HK-2 (cell line): ENCODE results near the gene SVBP.

Source experiments
- DNase-seq: peaks from one replicate; pipeline ENCODE4 v3.0.0-alpha.2; 2018; ENCODE audit not compliant: unreplicated experiment

The SVBP gene

DNA sequence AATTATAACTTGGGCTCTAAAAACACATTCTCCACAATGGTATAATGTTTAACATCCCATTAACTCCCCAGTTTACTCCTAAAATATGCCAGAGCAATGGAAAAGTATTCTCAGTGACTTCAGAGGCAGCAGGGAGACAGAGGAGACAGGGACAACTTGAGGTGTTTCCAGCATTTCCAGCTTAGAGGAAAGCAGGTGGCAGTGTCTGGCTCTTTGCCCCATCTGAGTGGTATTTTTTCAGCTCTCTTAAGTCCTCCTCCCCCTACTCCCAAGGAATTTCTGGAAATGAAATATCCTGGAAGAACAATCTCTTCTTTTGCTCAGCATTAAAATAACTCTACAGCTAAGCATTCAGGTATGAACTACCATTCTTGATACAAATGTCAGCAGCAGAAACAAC lies 11.0 kb downstream of the SVBP start:
- no peak for DNase-seq

GRCh38 chr1:42801832-42802473 lies 15.2 kb downstream of the SVBP start:
- no peak for DNase-seq

DNA sequence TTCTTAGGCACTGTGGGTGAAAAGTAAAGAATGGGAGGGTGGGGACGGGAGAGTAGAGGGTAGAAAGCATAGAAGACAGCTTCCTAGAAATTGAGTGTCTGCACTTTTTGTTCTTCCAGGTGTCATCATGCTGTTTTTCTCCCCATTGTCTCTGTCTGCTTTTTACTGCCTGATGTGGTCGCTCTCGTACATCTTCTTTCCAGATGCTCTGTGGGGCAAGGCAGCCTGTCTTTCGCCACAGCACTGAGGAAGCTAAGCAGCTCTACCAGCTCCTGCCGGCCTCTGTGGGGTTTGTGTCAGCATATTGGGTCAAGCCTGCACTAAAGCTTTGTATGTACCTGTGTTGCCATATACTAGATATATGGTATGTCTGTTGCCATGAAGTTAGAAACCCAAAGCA lies 19.2 kb downstream of the SVBP start:
- no peak for DNase-seq

GRCh38 chr1:42797414-42797813 lies 19.8 kb downstream of the SVBP start:
- no peak for DNase-seq

DNA sequence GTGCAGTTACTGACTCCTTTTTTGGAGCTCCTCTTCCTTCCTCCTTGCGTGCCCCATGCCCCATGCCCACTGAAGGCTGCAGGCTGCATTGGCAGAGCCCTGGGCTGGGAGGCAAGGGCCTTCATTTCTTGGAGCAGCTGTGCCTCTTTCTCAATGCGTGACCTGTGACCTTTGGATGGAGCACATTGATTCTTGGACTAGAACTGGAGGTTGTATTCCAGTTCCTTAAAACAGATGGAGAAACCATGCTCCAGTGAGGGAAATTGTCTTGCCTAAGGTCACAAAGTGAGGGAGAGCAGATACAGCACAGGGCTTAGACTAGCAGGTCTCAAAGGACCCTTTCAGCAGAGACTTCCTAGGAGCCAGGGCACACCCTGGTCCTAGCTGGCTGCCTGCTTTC lies 23.4 kb downstream of the SVBP start:
- no peak for DNase-seq

GRCh38 chr1:42788021-42788420 lies 29.2 kb downstream of the SVBP start:
- no peak for DNase-seq

DNA sequence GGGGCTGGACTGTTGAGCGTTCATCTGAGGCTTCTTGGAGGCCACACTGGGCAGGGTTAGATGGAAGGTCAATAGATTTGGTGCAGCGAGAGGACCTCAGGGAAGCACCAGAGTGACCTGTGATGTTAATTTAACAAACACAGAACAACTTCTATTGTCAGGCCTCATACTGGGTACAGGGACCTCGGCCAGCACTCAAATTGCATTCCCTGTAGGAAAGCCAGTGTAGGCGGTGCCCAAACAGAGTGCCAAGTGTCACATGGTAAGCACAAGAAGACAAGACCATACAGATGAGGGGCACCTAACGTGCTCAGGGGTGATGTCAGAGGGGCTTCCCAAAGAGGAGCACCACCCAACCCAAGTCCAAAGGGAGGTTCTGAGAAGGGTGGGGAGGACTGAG lies 31.1 kb downstream of the SVBP start:
- no peak for DNase-seq

DNA sequence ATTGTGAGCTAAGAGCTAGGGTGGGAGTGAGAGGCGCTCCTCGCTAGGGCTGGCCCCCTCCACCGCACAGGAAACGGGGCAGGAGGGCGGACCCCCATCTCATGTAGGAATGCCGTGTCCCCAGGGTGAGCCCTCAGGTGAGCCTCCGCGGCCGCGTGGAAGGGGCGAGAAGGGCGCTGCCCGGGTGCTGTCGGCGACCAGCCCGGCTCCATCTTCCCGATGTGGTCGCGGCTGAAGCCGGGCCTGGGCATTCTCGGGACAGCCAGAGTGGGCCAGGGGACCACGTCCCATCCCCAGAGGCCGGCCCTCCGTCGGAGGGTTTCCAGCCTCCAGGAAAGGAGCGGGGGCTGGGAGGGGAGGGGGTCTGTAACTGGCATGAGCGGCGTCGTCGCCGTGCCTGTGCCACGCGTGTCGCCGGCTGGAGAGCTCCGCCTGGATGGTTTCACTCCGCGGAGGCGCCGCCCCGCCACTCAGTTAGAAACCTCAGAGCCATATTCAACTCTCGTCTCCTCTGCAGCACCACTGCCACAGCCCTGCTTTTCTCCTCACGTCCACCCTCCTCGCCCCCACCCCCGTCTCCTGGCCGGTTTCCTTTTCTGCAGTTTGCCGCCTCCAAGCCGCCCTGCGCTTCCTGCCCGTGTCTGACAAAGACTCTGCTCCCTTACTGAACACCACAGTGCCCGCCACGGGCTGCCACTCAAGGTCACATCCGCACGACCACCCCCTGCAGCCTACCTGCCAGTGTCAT lies 32.1 kb downstream of the SVBP start, which contains the start of gene TMEM269:
Gene TMEM269, plus strand, starts transcription at position 46 of the 748 bp plus-strand sequence. CDS start 4,903 bp downstream, outside the sequence.
- no peak for DNase-seq

DNA sequence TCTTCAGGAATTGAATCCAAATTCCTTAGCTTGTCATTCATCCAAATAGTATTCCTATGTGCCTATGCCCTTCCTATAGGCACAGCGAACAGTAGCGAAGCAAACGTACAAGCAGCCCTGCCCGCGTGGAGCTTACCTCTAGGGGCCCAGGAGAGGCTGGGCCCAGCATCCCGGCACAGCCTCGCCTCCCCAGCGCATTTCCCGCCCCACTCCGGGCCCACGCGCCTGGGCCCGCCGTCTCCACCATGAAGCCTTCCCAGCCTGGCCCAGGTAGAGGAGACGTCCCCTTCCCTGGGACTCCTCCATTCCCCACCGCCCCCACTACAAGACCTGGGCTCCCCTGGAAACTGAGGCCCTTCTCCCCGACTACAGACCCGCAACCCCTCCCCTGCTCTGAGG lies 32.7 kb downstream of the SVBP start:
- DNase-seq, result no peak

- no peak for DNase-seq
Observed at GRCh38 chr1:42783092-42783491, 34.1 kb downstream of the SVBP start.

DNA sequence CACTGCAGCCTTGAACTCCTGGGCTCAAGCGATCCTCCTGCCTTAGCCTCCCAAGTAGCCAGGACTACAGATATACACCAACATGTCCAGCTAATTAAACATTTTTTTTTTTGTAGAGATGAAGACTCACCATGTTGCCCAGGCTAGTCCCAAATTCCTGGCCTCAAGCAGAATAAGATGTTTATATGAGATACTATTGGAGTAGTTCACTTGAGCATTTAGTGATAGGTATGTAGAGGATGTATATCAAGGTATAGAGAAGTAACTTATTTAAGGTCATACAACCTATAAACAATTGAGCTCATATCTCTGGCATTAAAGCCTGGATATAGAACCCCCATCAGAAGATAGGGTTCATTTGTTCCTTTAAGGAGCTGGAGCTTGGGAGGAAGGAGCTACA lies 37.0 kb downstream of the SVBP start:
- DNase-seq, result no peak

GRCh38 chr1:42779725-42780124 lies 37.5 kb downstream of the SVBP start:
- DNase-seq, result no peak

DNA sequence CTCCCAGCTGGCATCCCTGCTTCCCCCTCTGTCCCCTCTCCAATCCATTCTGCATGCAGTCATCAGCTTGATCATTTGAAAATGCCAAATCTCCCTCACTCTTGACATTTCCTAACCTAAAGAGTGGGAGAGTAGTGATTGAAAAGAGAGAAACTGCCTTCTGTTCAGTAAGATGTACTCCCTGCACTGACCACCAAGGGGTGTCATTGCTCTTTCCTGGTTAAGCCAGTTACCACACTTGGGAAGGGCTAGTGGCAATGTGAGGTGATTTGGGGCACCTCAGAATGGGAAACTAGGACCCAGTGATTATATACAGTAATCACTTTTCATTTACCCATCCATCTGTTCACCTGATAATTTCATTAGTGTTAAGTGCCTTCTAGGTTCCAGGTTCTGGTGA lies 39.3 kb downstream of the SVBP start:
- peak; percentile 8 for DNase-seq

DNA sequence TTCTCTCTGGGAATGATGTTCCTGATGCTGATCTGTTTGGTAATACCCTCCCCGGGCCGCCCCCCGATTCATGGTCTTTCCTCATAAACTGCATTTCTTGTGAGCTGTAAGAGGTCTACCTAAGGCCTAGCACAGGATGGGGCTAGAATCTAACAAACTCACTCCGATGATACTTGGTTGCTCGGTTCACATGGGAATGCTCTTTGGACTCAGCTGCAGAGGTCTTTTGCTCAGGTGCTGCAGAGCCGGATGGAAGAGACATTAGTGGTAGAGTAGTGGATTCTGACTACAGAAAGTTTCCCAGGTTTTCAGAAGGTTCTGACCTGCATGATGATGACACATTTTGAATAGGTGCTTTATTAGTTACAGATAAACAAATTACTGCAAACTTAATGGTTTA lies 40.7 kb downstream of the SVBP start:
- DNase-seq, result no peak

DNA sequence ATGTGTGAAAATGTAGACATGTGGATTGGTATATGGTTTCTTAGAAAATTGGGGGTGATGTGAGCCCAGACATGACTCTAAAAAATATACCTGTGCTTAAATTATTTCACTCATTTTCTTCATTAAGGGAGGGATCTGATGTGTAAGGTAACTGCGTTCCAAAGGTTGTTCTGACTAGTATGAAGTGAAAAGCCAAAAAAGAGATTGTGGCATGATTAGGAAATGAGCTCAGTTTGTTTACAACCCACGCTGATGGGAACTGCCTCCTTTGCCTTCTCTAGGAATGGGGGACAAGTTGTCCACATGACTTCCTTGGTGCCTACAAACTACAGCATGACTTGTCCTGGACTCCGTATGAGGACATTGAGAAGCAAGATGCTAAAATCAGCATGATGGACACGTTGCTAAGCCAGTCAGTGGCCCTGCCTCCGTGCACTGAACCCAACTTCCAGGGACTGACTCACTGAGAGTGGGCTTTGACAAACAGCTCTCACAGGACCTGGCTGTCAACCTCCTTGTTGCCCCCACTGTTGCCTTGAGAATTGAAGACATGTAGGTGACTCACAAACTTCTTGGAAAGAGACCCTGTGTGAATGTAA lies 42.2 kb downstream of the SVBP start:
- no peak for DNase-seq

- DNase-seq, result no peak
Observed at GRCh38 chr1:42773420-42773819, 43.8 kb downstream of the SVBP start.

DNA sequence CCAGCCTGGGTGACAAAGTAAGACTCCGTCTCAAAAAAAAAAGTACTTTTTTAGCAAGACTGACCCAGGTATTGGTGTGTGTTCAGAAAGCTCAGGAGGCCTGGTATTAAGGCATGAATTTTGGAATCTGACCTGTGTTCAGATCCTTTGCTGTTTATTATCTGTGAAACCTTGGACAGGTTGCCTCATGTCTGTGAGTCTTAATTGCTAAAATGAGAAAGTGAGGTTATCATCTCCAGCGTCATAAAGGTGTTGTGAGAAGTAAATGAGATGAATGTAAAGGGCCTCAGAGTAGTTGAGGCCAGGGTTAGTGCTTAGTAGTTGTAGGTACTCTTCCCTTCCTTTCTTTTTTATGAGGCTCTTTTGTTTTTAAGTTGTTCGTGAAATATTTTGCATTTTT lies 47.4 kb downstream of the SVBP start:
- DNase-seq, result no peak

DNA sequence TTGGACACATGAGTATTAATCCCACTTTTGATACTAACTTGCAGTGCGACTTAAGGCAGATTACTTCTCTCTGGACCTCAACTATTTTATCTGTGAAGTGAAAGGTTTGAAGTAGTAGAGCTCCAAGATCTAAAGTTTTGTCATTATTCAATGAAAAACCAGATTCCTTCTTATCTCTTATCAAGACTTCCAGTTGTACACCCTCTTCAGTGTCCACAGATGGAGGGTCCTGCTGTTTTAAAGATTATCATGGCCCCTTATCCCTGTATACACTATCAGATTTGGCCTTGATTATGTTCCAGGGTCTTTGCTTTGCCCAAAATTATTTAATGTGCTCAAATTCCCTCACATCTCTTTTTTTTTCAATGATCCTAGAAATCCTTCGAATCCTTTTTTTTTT lies 49.0 kb downstream of the SVBP start:
- DNase-seq, result no peak

DNA sequence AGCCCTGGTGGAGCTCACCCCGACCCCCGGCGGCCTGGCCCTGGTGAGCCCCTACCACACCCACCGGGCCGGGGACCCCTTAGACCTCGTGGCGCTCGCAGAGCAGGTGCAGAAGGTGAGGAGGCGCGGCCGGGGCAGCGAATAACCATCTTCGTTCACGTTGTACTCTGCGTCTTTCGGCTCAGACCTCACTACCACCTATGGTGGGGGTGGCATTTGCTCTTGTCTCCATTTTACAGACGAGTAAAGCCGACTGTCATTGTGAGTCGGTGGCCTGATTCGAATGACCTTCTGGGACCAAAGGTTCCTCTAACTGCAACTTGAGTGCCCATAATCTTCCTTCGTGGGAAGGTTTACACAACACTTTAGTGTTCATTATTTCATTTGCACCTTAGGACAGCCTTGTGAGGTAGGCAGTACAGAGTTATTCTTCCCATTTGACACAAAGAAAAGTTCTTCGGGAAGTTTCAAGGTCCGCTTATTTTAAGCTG lies 49.6 kb downstream of the SVBP start:
- no peak for DNase-seq

DNA sequence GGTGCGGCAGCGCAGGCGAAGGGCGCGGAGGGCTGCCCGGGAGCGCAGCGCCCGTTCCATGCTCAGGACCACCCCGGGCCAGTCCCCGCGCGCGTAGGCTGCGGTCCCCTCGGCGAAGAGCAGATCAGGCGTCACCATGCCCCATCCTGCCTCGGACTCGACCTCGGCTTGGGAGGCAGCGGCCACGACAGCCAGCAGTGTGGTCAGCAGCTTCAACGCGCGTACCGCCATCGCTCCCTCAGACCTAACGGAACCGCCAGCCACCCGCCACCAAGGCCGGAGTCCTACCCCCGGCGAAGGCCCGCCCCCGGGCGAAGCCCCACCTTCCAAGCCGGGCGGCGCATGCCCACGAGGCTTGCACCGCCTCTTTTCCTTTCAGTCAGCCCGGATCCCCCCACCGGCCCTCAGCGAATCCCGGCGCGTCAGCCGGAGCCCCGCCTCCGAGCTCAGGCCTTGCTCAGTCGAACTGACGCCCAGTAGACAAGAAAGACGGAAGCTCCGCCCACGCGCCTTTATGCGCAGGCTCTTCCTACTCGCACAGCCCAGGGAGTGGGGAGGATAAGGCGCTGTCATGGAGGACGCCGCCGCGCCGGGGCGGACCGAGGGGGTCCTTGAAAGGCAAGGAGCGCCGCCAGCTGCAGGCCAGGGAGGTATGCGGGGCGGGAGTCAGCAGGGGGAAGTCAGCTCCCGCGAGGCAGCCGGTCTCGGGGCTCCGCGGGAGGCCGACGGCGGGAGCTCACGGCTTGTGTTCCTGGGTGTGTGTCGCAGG lies 50.3 kb downstream of the SVBP start, which contains the start of the genes C1orf50 and P3H1:
Gene C1orf50, plus strand, starts transcription at position 509 of the 769 bp plus-strand sequence. Its CDS starts 63 bp downstream, at position 572.
Gene P3H1, minus strand, starts transcription at position 288 of the 769 bp plus-strand sequence. Its CDS starts 57 bp downstream, at position 231.
- peak; percentile 99 for DNase-seq

GRCh38 chr1:42765832-42766740 lies 51.1 kb downstream of the SVBP start:
- peak; percentile 64 for DNase-seq
